ENCODE measurements around the gene ENTREP1.
"Not testable (repeated sequence)": the region's sequence is repeated elsewhere in the genome, so short reads cannot be mapped to it uniquely, and the experiment has no call there.

ENTREP1 gene

DNA sequence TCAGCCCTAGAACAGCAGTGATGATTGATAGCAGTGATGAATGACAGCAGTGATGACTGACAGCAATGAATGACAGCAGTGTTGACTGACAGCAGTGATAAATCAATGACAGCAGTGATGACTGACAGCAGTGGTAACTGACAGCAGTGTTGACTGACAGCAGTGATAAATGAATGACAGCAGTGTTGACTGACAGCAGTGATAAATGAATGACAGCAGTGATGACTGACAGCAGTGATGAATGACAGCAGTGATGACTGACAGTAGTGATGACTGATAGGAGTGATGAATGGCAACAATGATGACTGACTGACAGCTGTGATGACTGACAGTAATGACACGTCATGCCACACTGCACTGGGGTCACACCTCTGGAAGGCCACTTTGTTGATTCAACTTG lies 106.8 kb downstream of the ENTREP1 start:
- H3K4me1 Mint-ChIP-seq: no peaks in the 10 kb centered on the region
- no peak overlapping the region for H3K27ac Mint-ChIP-seq
- H3K9me3 Mint-ChIP-seq: no peaks in the 10 kb centered on the region
- H3K4me3 Mint-ChIP-seq: no peak overlapping the region
- no peaks in the 10 kb centered on the region for H3K36me3 Mint-ChIP-seq
- DNase-seq (ENCODE audit: low spot score in 2 of 2) (no peak), ATAC-seq (peak; percentile 87)

DNA sequence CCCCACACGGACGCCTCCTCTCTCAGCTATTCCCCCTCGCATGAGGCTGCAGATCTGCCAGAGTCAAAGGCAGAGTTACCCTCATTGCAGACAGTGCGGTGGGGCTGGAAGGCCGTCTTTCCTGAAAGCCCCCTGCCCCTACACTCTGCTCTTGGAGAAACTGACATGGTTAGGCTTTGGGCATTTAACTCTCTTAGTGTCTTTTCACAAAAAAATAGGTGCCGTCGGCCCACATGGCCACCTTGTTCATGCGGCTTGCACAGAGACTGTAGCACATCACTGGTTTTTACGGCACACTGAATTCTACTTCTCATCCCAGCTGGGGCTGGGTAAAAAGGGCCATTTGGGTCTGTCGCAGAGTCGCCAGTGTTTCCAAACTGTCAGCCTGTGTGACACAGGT lies 107.6 kb downstream of the ENTREP1 start:
- no peaks in the 10 kb centered on the region for H3K4me1 Mint-ChIP-seq
- no peak overlapping the region for H3K4me3 Mint-ChIP-seq
- H3K9me3 Mint-ChIP-seq: no peaks in the 10 kb centered on the region
- DNase-seq (ENCODE audit: low spot score in 2 of 2) (no peak), ATAC-seq (no peak)
- H3K36me3 Mint-ChIP-seq: no peaks in the 10 kb centered on the region
- no peak overlapping the region for H3K27ac Mint-ChIP-seq

DNA sequence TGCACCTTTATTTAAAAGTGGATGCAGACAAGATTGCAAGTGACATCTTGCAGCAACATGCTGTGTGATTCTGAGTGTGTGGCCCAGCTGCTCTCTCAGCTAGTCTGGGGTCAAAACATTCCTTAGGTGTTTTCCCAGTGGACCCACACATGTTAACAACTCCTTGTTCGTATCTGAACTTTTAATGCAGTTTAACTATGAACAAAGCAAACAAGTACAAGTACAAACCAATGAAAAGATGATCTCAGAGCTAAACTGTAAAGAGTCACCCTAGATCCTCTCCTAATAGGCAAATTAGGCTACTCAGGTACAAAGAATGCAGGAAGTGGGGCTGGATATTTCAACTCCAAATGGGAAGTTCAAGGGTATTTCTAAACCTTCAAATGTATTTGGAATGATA lies 108.4 kb downstream of the ENTREP1 start:
- Mint-ChIP-seq H3K9me3 (no peaks in the 10 kb centered on the region), H3K4me3 (no peak overlapping the region), H3K36me3 (no peaks in the 10 kb centered on the region), H3K4me1 (no peaks in the 10 kb centered on the region), H3K27ac (no peak overlapping the region)
- no peak for ATAC-seq
- no peak for DNase-seq (ENCODE audit: low spot score in 2 of 2)

DNA sequence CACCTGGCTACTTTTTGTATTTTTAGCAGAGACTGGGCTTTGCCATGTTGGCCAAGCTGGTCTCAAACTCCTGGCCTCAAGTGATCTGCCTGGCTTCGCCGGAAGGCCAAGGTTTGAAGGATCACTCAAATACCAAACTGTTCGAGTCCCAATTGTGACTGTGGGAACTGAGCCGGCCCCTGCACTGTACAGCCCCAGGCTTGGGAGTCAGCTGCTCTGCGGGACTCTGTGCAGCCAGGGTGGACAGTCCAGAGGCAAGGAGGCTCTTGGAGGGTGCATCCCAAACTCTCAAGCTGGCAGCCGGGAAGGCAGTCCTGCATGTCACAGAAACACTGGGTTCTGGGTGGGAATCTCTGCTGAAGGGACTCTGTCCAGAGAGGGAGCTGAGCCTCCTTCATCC lies 109.0 kb downstream of the ENTREP1 start:
- H3K4me1 Mint-ChIP-seq: no peaks in the 10 kb centered on the region
- H3K36me3 Mint-ChIP-seq: no peaks in the 10 kb centered on the region
- H3K27ac Mint-ChIP-seq: no peak overlapping the region
- DNase-seq (ENCODE audit: low spot score in 2 of 2) (no peak), ATAC-seq (no peak)
- no peaks in the 10 kb centered on the region for H3K9me3 Mint-ChIP-seq
- H3K4me3 Mint-ChIP-seq: no peak overlapping the region

DNA sequence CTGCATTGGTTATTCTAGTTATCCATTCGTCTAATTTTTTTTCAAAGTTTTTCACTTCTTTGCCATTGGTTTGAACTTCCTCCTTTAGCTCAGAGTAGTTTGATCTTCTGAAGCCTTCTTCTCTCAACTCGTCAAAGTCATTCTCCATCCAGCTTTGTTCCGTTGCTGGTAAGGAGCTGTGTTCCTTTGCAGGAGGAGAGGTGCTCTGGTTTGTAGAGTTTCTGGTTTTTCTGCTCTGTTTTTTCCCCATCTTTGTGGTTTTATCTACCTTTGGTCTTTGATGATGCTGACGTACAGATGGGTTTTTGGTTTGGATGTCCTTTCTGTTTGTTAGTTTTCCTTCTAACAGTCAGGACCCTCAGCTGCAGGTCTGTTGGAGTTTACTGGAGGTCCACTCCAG lies 114.6 kb downstream of the ENTREP1 start:
- H3K4me1 Mint-ChIP-seq; H3K36me3 Mint-ChIP-seq; H3K9me3 Mint-ChIP-seq; H3K4me3 Mint-ChIP-seq; DNase-seq (ENCODE audit: low spot score in 2 of 2); ATAC-seq; H3K27ac Mint-ChIP-seq: not testable (repeated sequence)

DNA sequence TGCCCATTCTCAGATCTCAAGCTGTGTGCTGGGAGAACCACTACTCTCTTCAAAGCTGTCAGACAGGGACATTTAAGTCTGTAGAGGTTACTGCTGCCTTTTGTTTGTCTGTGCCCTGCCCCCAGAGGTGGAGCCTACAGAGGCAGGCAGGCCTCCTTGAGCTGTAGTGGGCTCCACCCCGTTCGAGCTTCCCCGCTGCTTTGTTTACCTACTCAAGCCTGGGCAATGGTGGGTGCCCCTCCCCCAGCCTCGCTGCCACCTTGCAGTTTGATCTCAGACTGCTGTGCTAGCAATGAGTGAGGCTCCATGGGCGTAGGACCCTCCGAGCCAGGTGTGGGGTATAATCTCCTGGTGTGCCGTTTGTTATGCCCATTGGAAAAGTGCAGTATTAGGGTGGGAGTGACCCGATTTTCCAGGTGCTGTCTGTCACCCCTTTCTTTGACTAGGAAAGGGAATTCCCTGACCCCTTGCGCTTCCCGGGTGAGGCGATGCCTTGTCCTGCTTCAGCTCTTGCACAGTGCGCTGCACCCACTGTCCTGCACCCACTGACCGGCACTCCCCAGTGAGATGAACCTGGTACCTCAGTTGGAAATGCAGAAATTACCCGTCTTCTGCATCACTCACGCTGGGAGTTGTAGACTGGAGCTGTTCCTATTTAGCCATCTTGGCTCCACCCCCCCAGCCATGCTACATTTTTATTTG lies 115.4 kb downstream of the ENTREP1 start:
- DNase-seq (ENCODE audit: low spot score in 2 of 2); H3K4me1 Mint-ChIP-seq; ATAC-seq; H3K4me3 Mint-ChIP-seq; H3K9me3 Mint-ChIP-seq; H3K27ac Mint-ChIP-seq; H3K36me3 Mint-ChIP-seq: not testable (repeated sequence)

Data from stimulated activated effector memory CD8-positive, alpha-beta T cell treated with anti-CD3 and anti-CD28 coated beads, Interleukin-12 subunit alpha, Interleukin-12 subunit beta, amount 100 ng/mL, for 72 hours (primary cell).